ENCODE measurements around the gene PODN. TPM values are rescaled to one million over a fixed set of nuclear protein-coding genes. Genes with fewer than 3 reads are reported as not detected.

Gene PODN
- total RNA-seq, 3 donors from 2014 or later, result 55.1 to 246 (median 83.1) TPM

GRCh38 chr1:53050310-53050709 is 11.7 kb upstream of the PODN start:
- no peaks in the 10 kb centered on the region for H3K9me3 ChIP-seq
- H3K27me3 ChIP-seq, result no peaks in the 10 kb centered on the region
- intact Hi-C loops (cut with DNase I; ENCODE audit: low total_unique reads), result no loop called here
- TF ChIP-seq POLR2A (IDR thresholded peaks at IDR 0.05) (no peak), POLR2AphosphoS5 (IDR thresholded peaks at IDR 0.05) (no peak), CTCF (IDR thresholded peaks at IDR 0.05) (no peak)
- no peaks in the 10 kb centered on the region for H3K4me1 ChIP-seq
- no peaks in the 10 kb centered on the region for H3K36me3 ChIP-seq
- peak overlapping the region; percentile 48 to 61 for H3K27ac ChIP-seq
- DNase-seq (ENCODE audit: low spot score in 2 of 2), result no peak
- H3K4me3 ChIP-seq, result no peak overlapping the region

- intact Hi-C loops (cut with DNase I; ENCODE audit: low total_unique reads), result no loop called here
- Histone ChIP-seq H3K4me3 (no peak overlapping the region), H3K36me3 (no peaks in the 10 kb centered on the region), H3K9me3 (no peaks in the 10 kb centered on the region), H3K4me1 (no peaks in the 10 kb centered on the region), H3K27ac (peak overlapping the region in 1 of 2 donors; percentile 59), H3K27me3 (no peaks in the 10 kb centered on the region)
- DNase-seq (ENCODE audit: low spot score in 2 of 2), result no peak
- no peak for TF ChIP-seq POLR2A (IDR thresholded peaks at IDR 0.05)
- TF ChIP-seq CTCF (IDR thresholded peaks at IDR 0.05), result no peak
- TF ChIP-seq POLR2AphosphoS5 (IDR thresholded peaks at IDR 0.05), result no peak
Measured at GRCh38 chr1:53051676-53052075, 10.3 kb upstream of the PODN start.

GRCh38 chr1:53057127-53057526 is 4.9 kb upstream of the PODN start:
- peak overlapping the region in 1 of 2 donors; percentile 23 for H3K27ac ChIP-seq
- no peak overlapping the region for H3K4me3 ChIP-seq
- intact Hi-C loops (cut with DNase I; ENCODE audit: low total_unique reads), result no loop called here
- H3K9me3 ChIP-seq, result no peaks in the 10 kb centered on the region
- H3K27me3 ChIP-seq, result peaks cover 0 to 4% of the 10 kb centered on the region in 2 donors
- H3K4me1 ChIP-seq, result no peaks in the 10 kb centered on the region
- DNase-seq (ENCODE audit: low spot score in 2 of 2), result no peak
- no peaks in the 10 kb centered on the region for H3K36me3 ChIP-seq
- TF ChIP-seq POLR2AphosphoS5 (IDR thresholded peaks at IDR 0.05), result peak in 1 of 3 donors; percentile 22
- no peak for TF ChIP-seq POLR2A (IDR thresholded peaks at IDR 0.05)
- TF ChIP-seq CTCF (IDR thresholded peaks at IDR 0.05), result no peak

GRCh38 chr1:53060579-53060978 is 1.4 kb upstream of the PODN start:
- Histone ChIP-seq H3K27me3 (peaks cover 4 to 6% of the 10 kb centered on the region in 2 donors), H3K27ac (peak overlapping the region in 1 of 2 donors; percentile 94), H3K4me1 (no peaks in the 10 kb centered on the region), H3K36me3 (no peaks in the 10 kb centered on the region), H3K9me3 (no peaks in the 10 kb centered on the region), H3K4me3 (no peak overlapping the region)
- intact Hi-C loops (cut with DNase I; ENCODE audit: low total_unique reads), result no loop called here
- TF ChIP-seq CTCF (IDR thresholded peaks at IDR 0.05) (no peak), POLR2AphosphoS5 (IDR thresholded peaks at IDR 0.05) (no peak), POLR2A (IDR thresholded peaks at IDR 0.05) (no peak)
- no peak for DNase-seq (ENCODE audit: low spot score in 2 of 2)

GRCh38 chr1:53061123-53061858 is 722 bp upstream of the PODN start:
- intact Hi-C loops (cut with DNase I; ENCODE audit: low total_unique reads), result no loop called here
- peak overlapping the region; percentile 46 to 94 for H3K27ac ChIP-seq
- H3K9me3 ChIP-seq, result no peaks in the 10 kb centered on the region
- DNase-seq (ENCODE audit: low spot score in 2 of 2), result no peak
- H3K4me1 ChIP-seq, result no peaks in the 10 kb centered on the region
- TF ChIP-seq CTCF (IDR thresholded peaks at IDR 0.05) (no peak), POLR2A (IDR thresholded peaks at IDR 0.05) (no peak), POLR2AphosphoS5 (IDR thresholded peaks at IDR 0.05) (peak in 1 of 3 donors; percentile 44)
- H3K36me3 ChIP-seq, result no peaks in the 10 kb centered on the region
- H3K27me3 ChIP-seq, result peaks cover 4 to 6% of the 10 kb centered on the region in 2 donors
- H3K4me3 ChIP-seq, result peak overlapping the region; percentile 70 to 83 (median 72)
